Cardiac muscle cell (in vitro differentiated cells and primary cell): Measurements from ENCODE around the gene VGLL4. TPM values are rescaled to one million over a fixed set of nuclear protein-coding genes. Genes with fewer than 3 reads are reported as not detected.

ENCODE experiments used
- DNase-seq, 2 donors: peaks; one replicate each; pipeline versions ENCODE4 v3.0.0 to v3.0.0-alpha.2; 2010 to 2017; ENCODE audit warnings: low read depth in 1 of 2, low spot score in 1 of 2
- H3K27ac ChIP-seq: fragments of 200-600 bp; sonication (generic); 2 replicates; pipeline ENCODE4 v1.5.1; 2016
- H3K27me3 ChIP-seq: fragments of 200-600 bp; sonication (generic); 2 replicates; pipeline ENCODE4 v1.6.0; 2016; ENCODE audit warnings: control low read depth
- H3K36me3 ChIP-seq: fragments of 200-600 bp; sonication (generic); 2 replicates; pipeline ENCODE4 v1.5.1; 2016; ENCODE audit warnings: control low read depth
- H3K4me1 ChIP-seq: fragments of 200-600 bp; sonication (generic); 2 replicates; pipeline ENCODE4 v1.8.1; 2017; ENCODE audit warnings: low read depth, mild to moderate bottlenecking, mixed run types
- H3K4me3 ChIP-seq: fragments of 200-600 bp; sonication (generic); 2 replicates; pipeline ENCODE4 v1.5.1; 2016; ENCODE audit warnings: mild to moderate bottlenecking
- H3K9me3 ChIP-seq: fragments of 200-600 bp; sonication (generic); 2 replicates; pipeline ENCODE4 v1.5.1; 2017; ENCODE audit warnings: low read depth, mild to moderate bottlenecking, control low read depth
- CTCF ChIP-seq: IDR thresholded peaks from 2 replicates; pipeline ENCODE4 v1.5.1; 2012; ENCODE audit warnings: low read depth, mild to moderate bottlenecking, low read length
- polyA plus RNA-seq: library from polyadenylated mRNA; unstranded; fragments of >200 nt; fragmentation: Nextera tagmentation; extraction: Ambion mirVana; gene quantifications from 2 replicates; pipeline ENCODE4 v1.2.1, GENCODE V29; 2016
- total RNA-seq: library from RNA; depleted of rRNA; stranded (reverse); fragments of >200 nt; gene quantifications from 2 replicates; pipeline ENCODE4 v1.2.3, GENCODE V29; 2016

Gene VGLL4
- total and polyA plus RNA-seq, 2 experiments from 2014 or later = 62.9 to 147 TPM

DNA sequence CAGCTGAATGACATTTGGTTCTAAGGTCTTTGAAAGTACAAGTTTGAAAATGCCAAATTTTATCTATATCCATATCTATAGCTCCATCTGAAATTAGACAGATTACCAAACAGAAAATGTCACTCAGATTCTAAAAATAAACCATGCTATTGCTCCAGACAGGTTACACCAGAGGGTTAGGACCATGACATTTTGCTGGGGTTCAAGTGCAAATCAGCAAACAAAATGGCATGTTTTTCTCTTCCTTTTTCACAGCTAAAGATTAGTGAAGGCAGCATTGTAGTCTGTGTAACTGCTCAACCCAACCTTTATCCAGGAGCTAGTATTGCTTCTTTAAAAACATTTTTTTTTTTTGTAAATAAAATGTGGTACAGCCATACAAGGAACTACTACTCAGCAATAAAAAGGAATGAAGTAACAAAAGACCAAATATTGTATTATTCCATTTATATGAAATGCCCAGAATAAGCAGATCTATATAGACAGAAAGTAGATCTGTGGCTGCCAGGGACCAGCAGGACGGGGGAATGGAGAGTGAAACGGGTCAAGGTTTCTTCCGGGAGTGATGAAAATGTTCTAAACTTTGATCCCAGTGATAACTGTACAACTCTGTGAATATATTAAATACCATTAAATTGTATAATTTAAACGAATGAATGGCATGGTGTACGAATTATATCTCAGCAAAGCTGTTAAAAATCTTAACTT lies 18.2 kb downstream of the VGLL4 start:
- no peak for TF ChIP-seq CTCF
- Histone ChIP-seq H3K27ac (peak overlapping the region; percentile 18), H3K4me3 (no peak overlapping the region), H3K9me3 (no peaks in the 10 kb centered on the region), H3K4me1 (peaks cover 16% of the 10 kb centered on the region), H3K36me3 (no peaks in the 10 kb centered on the region), H3K27me3 (no peaks in the 10 kb centered on the region)
- no peak for DNase-seq

GRCh38 chr3:11624704-11625375 lies 18.9 kb downstream of the VGLL4 start:
- TF ChIP-seq CTCF = no peak
- H3K4me3 ChIP-seq = no peak overlapping the region
- peaks cover 18% of the 10 kb centered on the region for H3K4me1 ChIP-seq
- no peaks in the 10 kb centered on the region for H3K36me3 ChIP-seq
- no peaks in the 10 kb centered on the region for H3K9me3 ChIP-seq
- peak overlapping the region; percentile 18 for H3K27ac ChIP-seq
- no peaks in the 10 kb centered on the region for H3K27me3 ChIP-seq
- DNase-seq = no peak

- Histone ChIP-seq H3K4me3 (no peak overlapping the region), H3K27ac (no peak overlapping the region), H3K4me1 (peaks cover 25% of the 10 kb centered on the region), H3K9me3 (no peaks in the 10 kb centered on the region), H3K27me3 (no peaks in the 10 kb centered on the region), H3K36me3 (no peaks in the 10 kb centered on the region)
- TF ChIP-seq CTCF = no peak
- DNase-seq = no peak
Measured at GRCh38 chr3:11624161-11624560, 19.6 kb downstream of the VGLL4 start.

DNA sequence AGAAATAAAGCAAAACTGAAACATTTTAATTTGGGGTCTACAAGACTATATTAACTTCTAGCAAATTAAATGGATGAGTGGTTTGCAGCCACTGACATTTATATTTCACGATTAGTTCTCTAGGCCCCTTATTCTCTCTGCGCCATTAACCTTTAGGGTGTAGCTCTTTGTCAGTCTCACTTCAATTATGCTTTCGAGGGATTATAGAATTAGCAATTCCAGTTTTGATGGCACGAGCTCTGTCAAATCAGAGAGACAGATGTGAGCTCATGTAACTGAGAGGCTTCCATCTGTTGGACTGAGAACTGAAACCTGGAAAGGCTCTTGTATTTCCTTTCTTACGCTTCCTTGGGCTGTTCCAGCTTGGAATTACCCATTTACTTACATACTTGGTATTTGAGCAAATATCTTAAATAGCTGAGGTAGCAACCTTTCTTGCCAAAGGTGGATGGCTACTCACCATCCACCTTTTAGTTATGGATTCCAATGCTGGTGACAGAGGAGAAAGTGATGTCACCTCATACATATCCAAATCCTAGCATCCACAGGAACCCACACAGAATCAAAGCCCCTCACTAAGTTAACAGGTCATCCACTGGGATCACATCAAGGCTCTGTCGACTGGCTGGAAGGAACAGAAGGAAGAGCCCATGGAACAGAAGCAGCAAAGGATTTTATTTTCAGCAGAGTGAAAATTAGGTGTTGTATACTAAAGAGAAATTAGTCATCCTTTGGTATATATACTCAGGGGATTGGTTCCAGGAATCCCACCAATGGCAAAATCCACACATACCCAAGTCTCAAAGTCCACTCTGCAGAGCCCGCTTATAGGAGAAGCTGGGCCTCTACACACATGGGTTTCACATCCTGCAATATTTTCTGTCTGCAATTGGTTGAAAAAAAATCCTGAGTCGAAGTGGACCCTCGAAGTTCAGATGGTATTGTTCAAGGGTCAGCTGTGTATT lies 20.8 kb downstream of the VGLL4 start:
- TF ChIP-seq CTCF = no peak
- DNase-seq = no peak

GRCh38 chr3:11621077-11621476 lies 22.6 kb downstream of the VGLL4 start:
- H3K4me3 ChIP-seq = no peak overlapping the region
- TF ChIP-seq CTCF = no peak
- no peaks in the 10 kb centered on the region for H3K36me3 ChIP-seq
- H3K4me1 ChIP-seq = peaks cover 44% of the 10 kb centered on the region
- no peak overlapping the region for H3K27ac ChIP-seq
- H3K27me3 ChIP-seq = no peaks in the 10 kb centered on the region
- no peaks in the 10 kb centered on the region for H3K9me3 ChIP-seq
- no peak for DNase-seq

More for the DNA sequence above, 20.8 kb downstream of the VGLL4 start:
- Histone ChIP-seq H3K27me3 (no peaks in the 10 kb centered on the region), H3K4me3 (no peak overlapping the region), H3K36me3 (no peaks in the 10 kb centered on the region), H3K27ac (peak overlapping the region; percentile 21), H3K9me3 (no peaks in the 10 kb centered on the region), H3K4me1 (peaks cover 37% of the 10 kb centered on the region)
